Keratinocyte (primary cell): ENCODE results near the gene FOXO1.

Experiments
- CTCF ChIP-seq, 3 experiments: IDR thresholded peaks in 1 of 3; conservative IDR thresholded peaks in 1 of 3; optimal IDR thresholded peaks in 1 of 3; 2 replicates in 2 of 3; 3 replicates in 1 of 3; pipeline versions ENCODE3 to v1.5.1; 2011; ENCODE audit warnings: low read length in 3 of 3, mild to moderate bottlenecking in 3 of 3, moderate library complexity in 2 of 3, control low read depth in 1 of 3, inconsistent platforms in 1 of 3; ENCODE audit not compliant: insufficient read depth in 2 of 3; ENCODE audit errors: extremely low read depth in 1 of 3
- EZH2 ChIP-seq: IDR thresholded peaks from one replicate; pipeline ENCODE4 v1.6.1; 2012; ENCODE audit warnings: inconsistent platforms, mild to moderate bottlenecking, low read length, moderate library complexity

- no peak for TF ChIP-seq CTCF (optimal IDR thresholded peaks at IDR 0.05 in 1 of 3, IDR thresholded peaks at IDR 0.05 in 1 of 3, conservative IDR thresholded peaks at IDR 0.05 in 1 of 3; ENCODE audit: extremely low read depth in 1 of 3, insufficient read depth in 2 of 3, low read length in 3 of 3)
- no peak for TF ChIP-seq EZH2
Measured at GRCh38 chr13:40648841-40649240, 17.6 kb downstream of the FOXO1 start.
